AG10803 (cell line): Measurements from ENCODE around the gene GDF10.

Experiments used
- DNase-seq: peaks from one replicate; pipeline ENCODE4 v3.0.0; 2010; ENCODE audit warnings: low read depth
- H3K4me3 ChIP-seq: 2 replicates; pipeline ENCODE4 v1.5.1; 2011; ENCODE audit warnings: mild to moderate bottlenecking, low read length, control low read depth
- TF ChIP-seq, protein P1 (sequence below): conservative IDR thresholded peaks from 2 replicates; pipeline ENCODE4 v1.5.1; 2011; ENCODE audit warnings: mild to moderate bottlenecking, low read length, control low read depth, inconsistent platforms

Gene GDF10

DNA sequence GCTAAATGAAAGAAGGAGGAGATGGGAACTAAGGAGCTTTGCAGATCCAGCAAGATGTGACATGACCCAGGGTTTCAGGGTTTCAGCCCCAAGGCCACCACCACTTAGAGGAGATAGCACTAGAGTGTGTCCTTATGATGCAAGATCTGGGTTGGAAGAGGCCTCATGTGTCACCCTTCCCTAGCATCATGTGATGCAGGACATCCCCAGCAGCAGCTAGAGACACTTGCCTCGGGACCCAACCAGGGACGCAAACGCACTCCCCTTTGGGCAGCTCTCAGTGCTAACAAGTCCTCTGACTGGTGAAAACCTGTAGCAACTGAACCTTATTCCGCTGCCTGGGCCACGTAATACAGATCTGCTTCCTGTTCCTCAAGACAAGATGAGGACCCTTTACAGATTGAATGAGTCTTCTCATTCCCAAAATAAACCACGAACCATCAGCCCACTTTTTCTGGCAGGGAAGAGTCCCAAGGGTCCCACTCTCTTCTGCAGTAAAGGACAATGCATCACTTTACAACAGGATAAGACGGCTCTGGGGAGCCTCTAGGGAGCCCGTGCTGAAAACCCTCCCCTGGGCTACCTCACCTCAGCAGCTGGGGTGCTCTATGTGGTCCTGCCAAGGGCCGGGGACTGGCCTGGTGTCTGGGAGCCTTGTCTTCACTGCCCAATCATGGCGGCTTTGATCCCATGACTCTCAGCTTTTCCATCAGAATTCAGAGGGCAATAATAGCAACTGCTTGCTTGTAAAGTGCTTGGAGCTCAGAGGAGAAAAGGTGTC is 44.8 kb upstream of the GDF10 start:
- DNase-seq = no peak
- TF ChIP-seq, protein P1, sequence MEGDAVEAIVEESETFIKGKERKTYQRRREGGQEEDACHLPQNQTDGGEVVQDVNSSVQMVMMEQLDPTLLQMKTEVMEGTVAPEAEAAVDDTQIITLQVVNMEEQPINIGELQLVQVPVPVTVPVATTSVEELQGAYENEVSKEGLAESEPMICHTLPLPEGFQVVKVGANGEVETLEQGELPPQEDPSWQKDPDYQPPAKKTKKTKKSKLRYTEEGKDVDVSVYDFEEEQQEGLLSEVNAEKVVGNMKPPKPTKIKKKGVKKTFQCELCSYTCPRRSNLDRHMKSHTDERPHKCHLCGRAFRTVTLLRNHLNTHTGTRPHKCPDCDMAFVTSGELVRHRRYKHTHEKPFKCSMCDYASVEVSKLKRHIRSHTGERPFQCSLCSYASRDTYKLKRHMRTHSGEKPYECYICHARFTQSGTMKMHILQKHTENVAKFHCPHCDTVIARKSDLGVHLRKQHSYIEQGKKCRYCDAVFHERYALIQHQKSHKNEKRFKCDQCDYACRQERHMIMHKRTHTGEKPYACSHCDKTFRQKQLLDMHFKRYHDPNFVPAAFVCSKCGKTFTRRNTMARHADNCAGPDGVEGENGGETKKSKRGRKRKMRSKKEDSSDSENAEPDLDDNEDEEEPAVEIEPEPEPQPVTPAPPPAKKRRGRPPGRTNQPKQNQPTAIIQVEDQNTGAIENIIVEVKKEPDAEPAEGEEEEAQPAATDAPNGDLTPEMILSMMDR = no peak
- no peak overlapping the region for H3K4me3 ChIP-seq

DNA sequence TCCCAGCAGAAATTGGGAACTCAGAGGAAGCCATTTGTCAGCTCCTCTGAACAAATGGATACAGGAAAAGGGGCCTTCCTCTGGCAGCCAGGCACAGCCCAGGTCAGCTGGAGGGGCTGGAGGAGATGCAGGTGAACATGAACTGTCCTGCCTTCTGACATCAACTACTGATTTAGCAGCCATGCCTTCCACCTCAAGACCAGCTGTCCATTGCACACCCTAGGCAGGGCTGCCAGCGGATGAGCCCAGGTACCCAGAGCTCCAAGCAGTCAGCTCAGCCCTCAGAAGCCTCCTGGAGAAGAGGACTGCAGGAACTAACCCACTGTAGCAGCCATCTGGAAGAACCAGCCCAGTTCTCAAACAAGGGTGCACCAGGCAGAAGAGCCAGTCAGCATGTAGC is 44.1 kb upstream of the GDF10 start:
- no peak overlapping the region for H3K4me3 ChIP-seq
- no peak for DNase-seq
- TF ChIP-seq, protein P1 = no peak

DNA sequence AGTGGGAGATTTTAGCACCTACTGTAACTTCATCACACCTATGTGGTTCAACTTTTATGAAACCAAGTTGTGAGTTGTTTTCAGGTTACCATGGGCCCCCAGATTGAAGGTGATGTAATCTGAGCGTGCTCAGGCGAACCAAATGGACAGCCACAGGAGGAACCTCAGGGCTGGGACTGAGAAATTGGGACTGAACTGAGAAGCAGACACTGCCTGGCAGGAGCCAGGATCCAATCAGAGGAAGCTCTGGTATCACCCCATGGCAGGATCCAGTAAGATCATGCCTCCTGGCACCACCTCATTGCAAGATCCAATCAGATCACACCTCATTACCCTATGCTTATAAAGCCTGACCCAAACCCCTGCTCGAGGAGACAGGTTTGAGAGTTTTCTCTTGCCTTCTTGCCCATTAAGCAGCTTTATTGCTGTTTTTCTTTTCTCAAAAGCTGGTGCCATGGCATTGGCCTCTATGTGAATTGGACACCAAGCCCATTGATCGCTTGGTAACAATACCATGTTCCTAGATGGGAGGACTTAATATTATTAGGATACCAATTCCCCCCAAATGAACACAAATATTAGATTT is 43.2 kb upstream of the GDF10 start:
- H3K4me3 ChIP-seq = no peak overlapping the region
- TF ChIP-seq, protein P1 = no peak
- DNase-seq = no peak

DNA sequence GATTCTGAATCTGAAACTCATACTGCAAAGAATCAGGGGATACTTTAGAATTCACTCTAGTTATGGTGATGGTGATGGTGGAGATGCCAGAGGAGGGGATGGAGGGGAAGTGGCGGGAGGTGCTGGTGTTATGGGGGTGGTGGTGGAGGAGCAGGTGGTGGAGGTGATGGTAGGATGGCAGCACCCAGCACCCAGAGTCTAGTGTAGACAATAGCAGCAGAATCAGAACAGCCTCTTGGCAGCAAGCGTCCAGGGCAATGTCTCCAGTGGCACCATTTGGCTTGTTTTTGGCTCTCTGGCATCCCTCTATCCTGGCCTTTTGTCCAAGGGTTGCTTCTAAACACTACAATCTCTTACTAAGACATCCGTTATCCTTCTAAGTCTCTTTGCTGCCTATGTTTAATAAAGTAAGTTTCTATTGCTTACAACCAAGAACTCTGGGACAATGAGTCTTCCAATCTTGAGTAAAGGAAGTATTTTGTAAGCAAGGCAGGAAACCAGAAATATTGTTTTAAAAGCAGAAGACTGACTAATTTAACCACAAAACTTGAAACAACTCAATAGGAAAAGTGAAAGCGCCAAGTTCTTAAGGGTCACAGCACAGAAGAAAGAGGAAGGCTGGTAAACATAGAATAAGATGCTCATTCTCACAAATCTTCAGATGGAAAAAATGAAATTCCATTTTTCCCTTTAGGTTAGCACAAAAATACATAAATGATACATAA is 42.4 kb upstream of the GDF10 start:
- H3K4me3 ChIP-seq = no peak overlapping the region
- DNase-seq = peak; percentile 52
- TF ChIP-seq, protein P1 = no peak

DNA sequence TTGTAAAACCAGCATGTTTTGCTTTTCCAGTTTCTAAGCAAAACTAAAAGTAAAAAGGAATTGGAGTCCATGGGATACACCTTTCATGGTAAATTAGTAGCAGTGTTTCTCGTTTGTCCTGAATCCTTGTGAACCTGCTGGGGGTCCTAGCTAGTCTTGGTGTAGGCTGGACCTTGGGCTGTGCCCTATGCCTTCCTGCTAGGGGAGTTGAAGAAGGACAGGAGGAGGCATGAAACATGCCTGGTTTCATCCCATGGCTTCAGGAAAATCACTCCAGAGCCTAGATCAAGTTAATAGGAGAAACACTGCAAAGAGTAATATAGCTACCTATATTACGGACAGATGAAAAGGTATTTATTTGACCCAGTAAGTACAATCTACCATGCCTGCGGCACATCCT is 41.1 kb upstream of the GDF10 start:
- no peak for DNase-seq

DNA sequence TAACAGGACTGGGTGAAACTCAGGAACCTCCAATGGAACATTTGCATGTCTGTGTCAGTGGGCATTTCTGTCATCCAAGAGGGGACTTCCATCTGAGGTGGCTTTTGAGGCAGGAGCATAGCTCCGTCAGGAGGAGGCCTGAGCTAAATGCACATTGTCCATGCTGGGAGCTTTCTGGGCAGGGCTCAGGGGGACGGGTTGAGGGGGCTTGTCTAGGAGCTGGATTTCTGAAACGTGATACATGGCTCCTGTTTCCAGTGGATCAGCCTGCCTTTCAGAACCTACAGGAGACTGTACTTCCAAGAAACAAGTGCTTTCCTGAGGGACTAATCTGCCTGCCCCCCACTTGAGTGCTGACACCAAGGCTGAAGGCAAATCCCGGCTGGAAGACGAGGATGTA is 40.5 kb upstream of the GDF10 start:
- DNase-seq = no peak
- TF ChIP-seq, protein P1 = no peak
- no peak overlapping the region for H3K4me3 ChIP-seq

More for the DNA sequence above, 41.1 kb upstream of the GDF10 start:
- TF ChIP-seq, protein P1 = no peak
- H3K4me3 ChIP-seq = no peak overlapping the region
